Left ventricle myocardium inferior (tissue), 1 donor: ENCODE measurements around the gene LRRC74A. TPM values are rescaled to one million over a fixed set of nuclear protein-coding genes. Genes with fewer than 3 reads are reported as not detected.
A peak's percentile ranks its signal among the peaks of the same experiment; 100 is the strongest.

ENCODE experiments used
- DNase-seq: peaks from one replicate; pipeline ENCODE4 v3.0.0-alpha.2; 2020
- H3K27ac ChIP-seq: fragments of 200-600 bp; replicated peaks from 2 replicates; pipeline ENCODE4 v1.8.0; 2021
- H3K27me3 ChIP-seq: fragments of 200-600 bp; 2 replicates; pipeline ENCODE4 v1.8.0; 2021; ENCODE audit warnings: low read depth
- H3K36me3 ChIP-seq: fragments of 200-600 bp; 2 replicates; pipeline ENCODE4 v1.8.0; 2021
- H3K4me1 ChIP-seq: fragments of 200-600 bp; 2 replicates; pipeline ENCODE4 v1.8.0; 2021
- H3K4me3 ChIP-seq: fragments of 200-600 bp; 2 replicates; pipeline ENCODE4 v1.8.0; 2021; ENCODE audit warnings: mild to moderate bottlenecking, moderate library complexity
- H3K9me3 ChIP-seq: fragments of 200-600 bp; replicated peaks from 2 replicates; pipeline ENCODE4 v1.8.0; 2021
- CTCF ChIP-seq: fragments of 200-600 bp; IDR thresholded peaks from 2 replicates; pipeline ENCODE4 v1.8.0; 2021; ENCODE audit warnings: antibody characterized with exemption, mild to moderate bottlenecking, borderline replicate concordance
- intact Hi-C: fragments of 100-400 bp; cut with micrococcal nuclease; formaldehyde crosslinking; loops from one replicate; pipeline ENCODE4 v1.11.0; 2022
- total RNA-seq: library from RNA; stranded (reverse); fragmentation: NEBNext Ultra II Directional; extraction: Animal tissue kit (Norgen Biotek cat#: 25700); gene quantifications from one replicate; pipeline ENCODE4 v1.2.1, GENCODE V29; 2021
- donor health status: DM: no; HTN: yes; CAD: no; lungs with severe emphysema.

LRRC74A gene
- total RNA-seq, 1 donor from 2014 or later: not detected

- Histone ChIP-seq H3K9me3 (no peaks in the 10 kb centered on the region), H3K4me3 (no peak overlapping the region), H3K27ac (peak overlapping the region; percentile 27), H3K27me3 (peaks cover 1% of the 10 kb centered on the region), H3K4me1 (peaks cover 19% of the 10 kb centered on the region), H3K36me3 (no peaks in the 10 kb centered on the region)
- TF ChIP-seq CTCF: no peak
- intact Hi-C loops: no loop called here
- no peak for DNase-seq
Measured at GRCh38 chr14:76848879-76849278, 22.7 kb downstream of the LRRC74A start.

GRCh38 chr14:76855066-76855465 is 28.9 kb downstream of the LRRC74A start:
- no peaks in the 10 kb centered on the region for H3K27me3 ChIP-seq
- intact Hi-C loops: no loop called here
- H3K36me3 ChIP-seq: no peaks in the 10 kb centered on the region
- DNase-seq: no peak
- H3K9me3 ChIP-seq: no peaks in the 10 kb centered on the region
- no peaks in the 10 kb centered on the region for H3K4me1 ChIP-seq
- H3K4me3 ChIP-seq: no peak overlapping the region
- no peak overlapping the region for H3K27ac ChIP-seq
- TF ChIP-seq CTCF: no peak

- Histone ChIP-seq H3K9me3 (no peaks in the 10 kb centered on the region), H3K27me3 (no peaks in the 10 kb centered on the region), H3K27ac (no peak overlapping the region), H3K36me3 (no peaks in the 10 kb centered on the region), H3K4me3 (no peak overlapping the region), H3K4me1 (no peaks in the 10 kb centered on the region)
- intact Hi-C loops: no loop called here
- TF ChIP-seq CTCF: no peak
- DNase-seq: no peak
Measured at GRCh38 chr14:76856769-76857168, 30.6 kb downstream of the LRRC74A start.

- Histone ChIP-seq H3K4me1 (peaks cover 35% of the 10 kb centered on the region), H3K27ac (no peak overlapping the region), H3K27me3 (no peaks in the 10 kb centered on the region), H3K36me3 (no peaks in the 10 kb centered on the region), H3K9me3 (no peaks in the 10 kb centered on the region), H3K4me3 (no peak overlapping the region)
- no peak for DNase-seq
- intact Hi-C loops: no loop called here
- no peak for TF ChIP-seq CTCF
Measured at GRCh38 chr14:76861574-76862255, 35.5 kb downstream of the LRRC74A start.

- Histone ChIP-seq H3K4me3 (peak overlapping the region; percentile 55), H3K27ac (peak overlapping the region; percentile 90), H3K9me3 (no peaks in the 10 kb centered on the region), H3K36me3 (no peaks in the 10 kb centered on the region), H3K27me3 (no peaks in the 10 kb centered on the region), H3K4me1 (peaks cover 40% of the 10 kb centered on the region)
- no peak for DNase-seq
- no peak for TF ChIP-seq CTCF
- intact Hi-C loops: no loop called here
Measured at GRCh38 chr14:76862546-76863282, 36.5 kb downstream of the LRRC74A start.
